ENCODE measurements around the gene SPAG8.

DNA sequence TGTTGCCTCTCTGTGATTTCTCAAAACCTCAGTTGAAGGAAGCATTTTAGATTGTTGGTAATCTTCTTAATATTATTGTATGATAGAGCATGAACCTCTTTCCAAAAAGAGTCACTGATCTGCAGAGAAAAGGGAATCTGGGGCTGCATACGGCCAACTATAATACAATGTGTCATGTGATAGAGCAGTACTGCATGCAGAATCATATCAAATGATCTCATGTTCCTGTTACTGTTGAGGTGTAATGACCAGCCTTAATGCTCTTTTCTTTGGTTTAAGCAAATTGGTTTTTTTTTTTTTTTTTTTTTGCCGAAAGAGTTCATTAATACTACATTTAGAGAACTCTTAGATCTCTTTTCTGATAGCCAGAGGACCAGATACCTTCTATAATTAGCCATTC is 45.1 kb downstream of the SPAG8 start:
- TF ChIP-seq, protein P1, sequence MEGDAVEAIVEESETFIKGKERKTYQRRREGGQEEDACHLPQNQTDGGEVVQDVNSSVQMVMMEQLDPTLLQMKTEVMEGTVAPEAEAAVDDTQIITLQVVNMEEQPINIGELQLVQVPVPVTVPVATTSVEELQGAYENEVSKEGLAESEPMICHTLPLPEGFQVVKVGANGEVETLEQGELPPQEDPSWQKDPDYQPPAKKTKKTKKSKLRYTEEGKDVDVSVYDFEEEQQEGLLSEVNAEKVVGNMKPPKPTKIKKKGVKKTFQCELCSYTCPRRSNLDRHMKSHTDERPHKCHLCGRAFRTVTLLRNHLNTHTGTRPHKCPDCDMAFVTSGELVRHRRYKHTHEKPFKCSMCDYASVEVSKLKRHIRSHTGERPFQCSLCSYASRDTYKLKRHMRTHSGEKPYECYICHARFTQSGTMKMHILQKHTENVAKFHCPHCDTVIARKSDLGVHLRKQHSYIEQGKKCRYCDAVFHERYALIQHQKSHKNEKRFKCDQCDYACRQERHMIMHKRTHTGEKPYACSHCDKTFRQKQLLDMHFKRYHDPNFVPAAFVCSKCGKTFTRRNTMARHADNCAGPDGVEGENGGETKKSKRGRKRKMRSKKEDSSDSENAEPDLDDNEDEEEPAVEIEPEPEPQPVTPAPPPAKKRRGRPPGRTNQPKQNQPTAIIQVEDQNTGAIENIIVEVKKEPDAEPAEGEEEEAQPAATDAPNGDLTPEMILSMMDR (IDR thresholded peaks at IDR 0.05): no peak
- no peak for TF ChIP-seq POLR2A (IDR thresholded peaks at IDR 0.05)
